Caco-2 (cell line): ENCODE results near the gene GSK3B. TPM values are rescaled to one million over a fixed set of nuclear protein-coding genes. Genes with fewer than 3 reads are reported as not detected.

ENCODE experiments used
- BruUV-seq: library from RNA; stranded (reverse); fragments of 400-500 nt; replicated peaks from 2 replicates; lab custom pipeline; 2021; lab: Mats Ljungman, UMichigan
- CTCF ChIA-PET: fragments of 300-600 bp; sonication (Branson Sonifier 250); formaldehyde crosslinking; loops from one replicate; lab custom pipeline; 2022; ENCODE audit warnings: antibody characterized with exemption; lab: Charles Lee
- POLR2A ChIA-PET: fragments of 300-600 bp; sonication (Branson Sonifier 250); formaldehyde crosslinking; loops from one replicate; lab custom pipeline; 2022; ENCODE audit warnings: antibody characterized with exemption; lab: Charles Lee
- DNase-seq, 2 experiments: peaks; one replicate each; pipeline versions ENCODE4 v3.0.0 to v3.0.0-alpha.2; 2020 to 2022
- H3K27me3 ChIP-seq: replicated peaks from 2 replicates; pipeline ENCODE4 v1.6.0; 2011; ENCODE audit warnings: low read length; ENCODE audit not compliant: control insufficient read depth, insufficient read depth
- H3K36me3 ChIP-seq: 2 replicates; pipeline ENCODE4 v1.5.1; 2011; ENCODE audit warnings: low read length; ENCODE audit not compliant: control insufficient read depth, insufficient read depth
- H3K4me1 ChIP-seq: fragments of 250-450 bp; sonication (Bioruptor Pico); 2 replicates; pipeline ENCODE4 v1.5.1; 2020; ENCODE audit warnings: mild to moderate bottlenecking
- H3K4me3 ChIP-seq: 2 replicates; pipeline ENCODE4 v1.5.1; 2011; ENCODE audit warnings: low read depth, mild to moderate bottlenecking, control low read depth, low read length
- H3K9me3 ChIP-seq: fragments of 250-450 bp; sonication (Bioruptor Pico); 2 replicates; pipeline ENCODE4 v1.5.1; 2020; ENCODE audit warnings: mild to moderate bottlenecking, moderate library complexity
- H3K27ac Mint-ChIP-seq: one replicate; pipeline ENCODE4 v1.8.0; 2022; ENCODE audit warnings: mixed read lengths; ENCODE audit not compliant: unreplicated experiment
- H3K27me3 Mint-ChIP-seq: one replicate; pipeline ENCODE4 v1.8.0; 2022; ENCODE audit warnings: mixed read lengths; ENCODE audit not compliant: insufficient read depth, unreplicated experiment
- H3K36me3 Mint-ChIP-seq: one replicate; pipeline ENCODE4 v1.8.0; 2022; ENCODE audit warnings: mild to moderate bottlenecking, mixed read lengths; ENCODE audit not compliant: insufficient read depth, unreplicated experiment
- H3K4me1 Mint-ChIP-seq: one replicate; pipeline ENCODE4 v1.8.0; 2022; ENCODE audit warnings: low read depth, mixed read lengths; ENCODE audit not compliant: unreplicated experiment
- H3K4me3 Mint-ChIP-seq: one replicate; pipeline ENCODE4 v1.8.0; 2022; ENCODE audit warnings: mild to moderate bottlenecking, moderate library complexity, mixed read lengths; ENCODE audit not compliant: unreplicated experiment
- H3K9me3 Mint-ChIP-seq: one replicate; pipeline ENCODE4 v1.8.0; 2022; ENCODE audit warnings: mixed read lengths; ENCODE audit not compliant: unreplicated experiment
- intact Hi-C: fragments of 100-400 bp; cut with micrococcal nuclease; formaldehyde crosslinking; loops from one replicate; pipeline ENCODE4 v1.10.0; 2022; ENCODE audit not compliant: unreplicated experiment
- total RNA-seq: library from RNA; stranded (reverse); gene quantifications from 2 replicates; pipeline ENCODE4 v1.2.3, GENCODE V29; 2022
- TF ChIP-seq, protein P1 (sequence below), 2 experiments: fragments of 200-600 bp in 1 of 2; IDR thresholded peaks; 1 replicate in 1 of 2; 2 replicates in 1 of 2; pipeline versions ENCODE4 v1.5.1 to v1.8.0; 2011 to 2022; ENCODE audit warnings: antibody characterized with exemption in 1 of 2, control low read depth in 1 of 2, inconsistent platforms in 1 of 2, low read depth in 1 of 2, low read length in 1 of 2, mild to moderate bottlenecking in 1 of 2, moderate library complexity in 1 of 2; ENCODE audit not compliant: insufficient read depth in 1 of 2, severe bottlenecking in 1 of 2, unreplicated experiment in 1 of 2

Gene GSK3B
- total RNA-seq, 1 experiment from 2014 or later, result 55.2 TPM

- no TSS peak for BruUV-seq
- TF ChIP-seq, protein P1, sequence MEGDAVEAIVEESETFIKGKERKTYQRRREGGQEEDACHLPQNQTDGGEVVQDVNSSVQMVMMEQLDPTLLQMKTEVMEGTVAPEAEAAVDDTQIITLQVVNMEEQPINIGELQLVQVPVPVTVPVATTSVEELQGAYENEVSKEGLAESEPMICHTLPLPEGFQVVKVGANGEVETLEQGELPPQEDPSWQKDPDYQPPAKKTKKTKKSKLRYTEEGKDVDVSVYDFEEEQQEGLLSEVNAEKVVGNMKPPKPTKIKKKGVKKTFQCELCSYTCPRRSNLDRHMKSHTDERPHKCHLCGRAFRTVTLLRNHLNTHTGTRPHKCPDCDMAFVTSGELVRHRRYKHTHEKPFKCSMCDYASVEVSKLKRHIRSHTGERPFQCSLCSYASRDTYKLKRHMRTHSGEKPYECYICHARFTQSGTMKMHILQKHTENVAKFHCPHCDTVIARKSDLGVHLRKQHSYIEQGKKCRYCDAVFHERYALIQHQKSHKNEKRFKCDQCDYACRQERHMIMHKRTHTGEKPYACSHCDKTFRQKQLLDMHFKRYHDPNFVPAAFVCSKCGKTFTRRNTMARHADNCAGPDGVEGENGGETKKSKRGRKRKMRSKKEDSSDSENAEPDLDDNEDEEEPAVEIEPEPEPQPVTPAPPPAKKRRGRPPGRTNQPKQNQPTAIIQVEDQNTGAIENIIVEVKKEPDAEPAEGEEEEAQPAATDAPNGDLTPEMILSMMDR (IDR thresholded peaks at IDR 0.05; ENCODE audit: insufficient read depth in 1 of 2, low read depth in 1 of 2, low read length in 1 of 2, severe bottlenecking in 1 of 2, unreplicated experiment in 1 of 2), result no peak
- H3K4me3 Mint-ChIP-seq, result no peak overlapping the region
- no peaks in the 10 kb centered on the region for H3K27me3 ChIP-seq
- no peaks in the 10 kb centered on the region for H3K36me3 ChIP-seq
- DNase-seq, result no peak
- H3K4me1 ChIP-seq, result no peaks in the 10 kb centered on the region
- peaks cover 5% of the 10 kb centered on the region for H3K36me3 Mint-ChIP-seq
- CTCF ChIA-PET, result no interaction called here
- H3K4me1 Mint-ChIP-seq, result no peaks in the 10 kb centered on the region
- no peak overlapping the region for H3K27ac Mint-ChIP-seq
- no peaks in the 10 kb centered on the region for H3K27me3 Mint-ChIP-seq
- no peak overlapping the region for H3K4me3 ChIP-seq
- POLR2A ChIA-PET, result interaction anchor here (0.5 kb wide), 1 partner anchor 109 kb away, joined by 4 read pairs; no protein-coding TSS in a partner anchor
- intact Hi-C loops, result no loop called here
- H3K9me3 Mint-ChIP-seq, result no peaks in the 10 kb centered on the region
- no peaks in the 10 kb centered on the region for H3K9me3 ChIP-seq
Observed at GRCh38 chr3:120071259-120071658, 23.0 kb downstream of the GSK3B start.

DNA sequence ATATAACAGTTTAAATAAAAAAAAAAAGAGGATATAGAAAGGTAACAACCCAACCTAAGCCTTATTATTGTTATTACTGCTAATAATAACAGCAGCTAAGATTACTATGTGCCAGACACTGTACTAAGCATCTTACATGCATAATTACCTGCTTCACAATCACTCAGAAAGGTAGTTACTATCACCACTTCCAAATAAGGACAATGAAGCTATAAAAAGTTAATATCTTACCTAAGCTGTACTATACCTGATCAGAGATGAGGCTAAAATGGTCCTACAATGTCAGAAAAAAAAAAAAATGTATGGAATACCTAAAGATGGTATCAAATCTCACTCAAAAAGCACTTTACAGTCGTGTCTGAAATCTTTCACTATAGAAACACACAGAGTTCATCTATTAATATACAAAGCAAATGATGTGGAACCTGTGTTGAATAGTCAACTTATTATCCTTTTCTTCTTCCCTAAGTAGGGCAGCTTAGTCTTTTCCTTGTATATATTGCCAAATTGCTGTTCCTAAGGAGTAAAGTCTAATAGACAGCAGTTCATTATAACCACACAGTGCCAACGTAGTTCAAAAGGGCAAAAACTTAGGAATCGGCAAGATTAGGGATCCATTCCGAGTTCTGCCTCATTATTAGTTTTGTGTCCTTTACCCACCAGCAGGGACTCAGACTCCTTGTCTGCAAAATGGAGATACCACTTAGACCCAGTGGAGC is 23.8 kb downstream of the GSK3B start:
- no peaks in the 10 kb centered on the region for H3K4me1 ChIP-seq
- no peaks in the 10 kb centered on the region for H3K27me3 ChIP-seq
- H3K36me3 Mint-ChIP-seq, result no peaks in the 10 kb centered on the region
- no peaks in the 10 kb centered on the region for H3K9me3 Mint-ChIP-seq
- POLR2A ChIA-PET, result no interaction called here
- no peak for DNase-seq
- H3K27ac Mint-ChIP-seq, result no peak overlapping the region
- no TSS peak for BruUV-seq
- no peaks in the 10 kb centered on the region for H3K36me3 ChIP-seq
- no peaks in the 10 kb centered on the region for H3K9me3 ChIP-seq
- no peaks in the 10 kb centered on the region for H3K27me3 Mint-ChIP-seq
- CTCF ChIA-PET, result interaction anchor here (0.6 kb wide), 1 partner anchor 177 kb away, joined by 3 read pairs; no protein-coding TSS in a partner anchor
- TF ChIP-seq, protein P1 (IDR thresholded peaks at IDR 0.05; ENCODE audit: insufficient read depth in 1 of 2, low read depth in 1 of 2, low read length in 1 of 2, severe bottlenecking in 1 of 2, unreplicated experiment in 1 of 2), result no peak
- no peaks in the 10 kb centered on the region for H3K4me1 Mint-ChIP-seq
- intact Hi-C loops, result no loop called here
- no peak overlapping the region for H3K4me3 Mint-ChIP-seq
- H3K4me3 ChIP-seq, result no peak overlapping the region

GRCh38 chr3:120067083-120067482 is 27.2 kb downstream of the GSK3B start:
- no peak for DNase-seq
- no peaks in the 10 kb centered on the region for H3K4me1 ChIP-seq
- no peaks in the 10 kb centered on the region for H3K27me3 ChIP-seq
- Mint-ChIP-seq H3K27me3 (no peaks in the 10 kb centered on the region), H3K4me3 (no peak overlapping the region), H3K27ac (no peak overlapping the region), H3K4me1 (no peaks in the 10 kb centered on the region), H3K36me3 (no peaks in the 10 kb centered on the region), H3K9me3 (no peaks in the 10 kb centered on the region)
- no peaks in the 10 kb centered on the region for H3K36me3 ChIP-seq
- no peak overlapping the region for H3K4me3 ChIP-seq
- CTCF ChIA-PET, result no interaction called here
- no TSS peak for BruUV-seq
- TF ChIP-seq, protein P1 (IDR thresholded peaks at IDR 0.05; ENCODE audit: insufficient read depth in 1 of 2, low read depth in 1 of 2, low read length in 1 of 2, severe bottlenecking in 1 of 2, unreplicated experiment in 1 of 2), result no peak
- POLR2A ChIA-PET, result interaction anchor here (0.6 kb wide), 1 partner anchor 11 kb away, joined by 3 read pairs; no protein-coding TSS in a partner anchor
- H3K9me3 ChIP-seq, result no peaks in the 10 kb centered on the region
- intact Hi-C loops, result no loop called here
